ENCODE data around the gene MPP7.
A peak's percentile ranks its signal among the peaks of the same experiment; 100 is the strongest.
"Not testable (repeated sequence)": the region's sequence is repeated elsewhere in the genome, so short reads cannot be mapped to it uniquely, and the experiment has no call there.

MPP7 gene

DNA sequence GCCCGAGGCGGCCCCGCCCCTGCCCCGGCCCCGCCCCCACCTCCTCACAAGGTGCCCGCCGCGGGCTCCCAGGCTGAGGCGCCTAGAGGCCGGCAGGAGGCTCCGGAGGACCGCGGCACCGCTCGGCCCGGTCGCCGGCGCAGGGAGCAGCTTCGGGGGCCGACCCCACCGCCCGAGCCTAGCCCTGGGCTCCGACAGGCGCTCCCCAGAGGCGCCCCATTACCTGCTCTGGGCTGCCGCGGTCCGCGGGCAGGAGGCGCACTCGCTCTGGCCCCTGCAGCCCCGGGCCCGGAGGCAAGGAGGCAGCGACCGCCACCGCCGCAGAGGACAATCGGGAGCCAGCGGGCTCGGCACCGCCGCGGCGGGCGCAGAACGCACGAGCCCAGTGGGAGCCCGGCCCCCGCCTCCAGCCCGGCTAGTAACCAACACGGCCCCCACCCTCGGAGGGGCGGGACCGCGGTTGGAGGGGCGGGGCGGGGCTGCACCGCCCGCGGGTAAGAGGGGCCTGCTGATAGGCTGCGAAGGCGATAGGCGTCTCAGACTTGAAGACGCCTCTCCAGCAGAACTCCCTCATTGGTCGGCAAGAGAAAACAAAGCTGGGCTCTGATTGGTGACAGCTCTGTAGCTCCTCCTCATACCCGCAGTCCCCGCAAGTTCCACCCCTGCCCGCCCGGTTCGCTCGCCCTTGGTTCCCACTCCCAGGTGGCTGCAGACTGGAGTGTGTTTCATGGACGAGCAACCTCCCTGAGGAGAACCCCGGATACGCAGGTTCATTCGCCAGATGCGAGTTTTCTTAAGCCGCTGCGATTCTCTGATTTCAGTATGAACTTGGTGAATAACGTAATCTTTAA lies at the start of gene MPP7:
Gene MPP7, minus strand, starts transcription at position 427 of the 851 bp plus-strand sequence. CDS start 64,460 bp downstream, outside the sequence.
- peak; percentile 99 for DNase-seq (ENCODE audit: low spot score)

DNA sequence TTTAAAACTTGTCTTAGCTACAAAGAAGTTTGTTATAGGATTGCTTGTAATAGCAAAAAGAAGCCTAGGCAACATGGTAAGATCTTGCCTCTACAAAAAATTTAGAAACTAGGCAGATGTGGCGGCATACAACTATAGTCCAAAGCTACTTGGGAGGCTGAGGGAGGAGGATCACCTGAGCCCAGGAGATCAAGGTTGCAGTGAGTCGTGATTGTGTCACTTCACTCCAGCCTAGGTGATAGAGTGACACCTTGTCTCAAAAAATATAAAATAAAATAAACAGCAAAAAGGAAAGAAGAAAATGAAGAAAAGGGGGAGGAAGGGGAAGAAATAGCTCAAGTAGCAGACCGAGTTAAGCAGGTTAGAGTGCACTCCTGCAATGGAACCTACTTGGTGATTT lies 47.0 kb upstream of the MPP7 start:
- DNase-seq (ENCODE audit: low spot score) = no peak

DNA sequence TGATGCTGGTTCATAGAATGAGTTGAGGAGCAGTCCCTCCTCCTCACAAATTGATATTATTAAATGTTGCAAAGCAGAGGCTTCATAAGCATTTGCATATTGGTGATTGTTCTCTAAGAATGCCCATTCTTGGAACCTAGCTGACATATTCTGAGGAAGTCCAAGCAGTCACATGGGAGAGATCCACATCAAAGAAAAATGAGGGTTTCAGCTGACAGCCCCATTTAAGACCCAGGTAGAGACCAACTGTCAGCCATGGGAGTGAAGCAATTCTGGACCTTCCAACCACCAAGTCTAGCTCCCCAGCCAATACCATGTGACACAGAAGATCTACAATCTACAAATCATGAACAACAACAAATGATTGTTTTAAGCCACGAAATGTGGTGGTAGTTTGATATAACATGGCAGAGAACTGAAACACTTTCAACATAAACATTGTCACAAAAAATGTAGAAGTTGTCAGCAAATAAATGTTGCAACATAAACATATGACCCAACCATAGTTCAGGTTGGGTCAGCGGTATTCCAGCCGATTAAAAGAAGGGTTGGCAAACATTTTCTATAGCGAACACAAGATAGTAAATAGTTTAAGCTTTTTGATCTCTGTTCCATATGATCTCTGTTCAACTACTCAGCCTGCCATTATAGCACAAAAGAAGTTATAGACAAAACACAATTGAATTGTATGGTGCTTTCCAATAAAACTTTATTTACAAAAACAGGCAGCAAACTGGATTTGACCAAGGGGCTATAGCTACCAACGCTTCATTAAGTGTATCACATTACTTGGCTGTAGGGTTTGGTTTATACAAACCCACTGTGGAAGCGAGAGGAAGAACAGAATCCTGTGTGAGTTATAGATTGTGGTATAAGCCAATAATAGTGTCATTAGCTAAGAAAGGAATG lies 41.4 kb upstream of the MPP7 start:
- DNase-seq (ENCODE audit: low spot score) = no peak

DNA sequence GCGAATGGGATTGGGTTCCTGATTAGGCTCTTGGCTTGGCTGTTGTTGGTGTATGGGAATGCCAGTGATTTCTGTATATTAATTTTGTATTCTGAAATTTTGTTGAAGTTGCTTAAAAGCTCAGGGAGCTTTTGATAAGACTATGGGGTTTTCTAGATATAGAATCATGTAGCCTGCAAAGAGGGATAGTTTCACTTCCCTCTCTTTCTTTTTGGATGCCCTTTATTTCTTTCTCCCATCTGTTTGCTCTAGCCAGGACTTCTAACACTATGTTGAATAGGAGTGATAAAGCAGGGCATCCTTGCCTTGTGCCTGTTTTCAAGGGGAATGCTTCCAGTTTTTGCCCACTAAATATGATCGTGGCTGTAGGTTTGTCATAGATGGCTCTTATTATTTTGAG lies 40.4 kb upstream of the MPP7 start:
- no peak for DNase-seq (ENCODE audit: low spot score)

DNA sequence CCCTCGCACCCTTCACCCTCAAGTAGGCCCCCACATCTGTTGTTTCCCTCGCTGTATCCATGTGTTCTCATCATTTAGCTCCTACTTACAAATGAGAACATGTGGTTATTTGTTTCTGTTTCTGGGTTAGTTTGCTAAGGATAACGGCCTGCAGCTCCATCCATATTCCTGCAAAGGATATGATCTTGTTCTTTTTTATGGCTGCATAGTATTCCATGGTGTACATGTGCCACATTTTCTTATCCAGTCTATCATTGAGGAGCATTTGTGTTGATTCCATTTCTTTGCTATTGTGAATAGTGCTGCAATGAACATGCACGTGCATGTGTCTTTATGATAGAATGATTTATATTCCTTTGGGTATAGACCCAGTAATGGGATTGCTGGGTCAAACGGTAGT lies 38.8 kb upstream of the MPP7 start:
- DNase-seq (ENCODE audit: low spot score) = not testable (repeated sequence)

DNA sequence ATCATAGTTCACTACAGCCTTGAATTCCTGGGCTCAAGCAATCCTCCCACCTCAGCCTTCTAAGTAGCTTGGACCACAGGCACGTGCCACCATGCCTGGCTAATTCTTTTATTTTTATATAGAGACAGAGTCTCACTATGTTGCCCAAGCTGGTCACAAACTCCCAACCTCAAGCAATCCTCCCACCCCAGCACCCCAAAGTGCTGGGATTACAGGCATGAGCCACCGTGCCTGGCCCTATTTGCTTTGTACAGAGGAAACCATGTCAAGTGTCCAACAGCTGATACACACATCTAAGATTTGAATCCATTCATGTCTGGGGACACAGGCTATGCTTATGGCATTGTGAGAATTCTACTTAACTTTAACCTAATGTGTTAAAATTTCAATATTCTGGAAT lies 29.9 kb upstream of the MPP7 start:
- DNase-seq (ENCODE audit: low spot score) = no peak

DNA sequence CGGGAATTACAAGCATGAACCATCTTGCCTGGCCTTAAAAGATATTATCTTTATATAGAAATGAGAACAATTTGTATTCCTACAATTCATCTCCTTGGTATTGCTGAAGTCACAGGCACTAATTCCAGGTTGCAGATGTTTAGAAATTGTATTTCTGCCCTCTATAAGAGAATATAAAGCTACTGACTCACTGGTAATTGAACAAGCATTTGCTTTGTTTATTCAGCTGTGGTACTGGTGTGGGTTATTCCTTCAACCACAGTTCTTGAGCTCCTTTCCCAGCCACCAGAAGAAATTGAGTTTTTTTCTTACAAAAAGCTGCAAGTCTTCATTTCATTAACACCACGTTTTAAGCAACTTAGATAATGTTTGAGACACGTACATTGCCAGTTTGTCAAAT lies 29.0 kb upstream of the MPP7 start:
- no peak for DNase-seq (ENCODE audit: low spot score)

DNA sequence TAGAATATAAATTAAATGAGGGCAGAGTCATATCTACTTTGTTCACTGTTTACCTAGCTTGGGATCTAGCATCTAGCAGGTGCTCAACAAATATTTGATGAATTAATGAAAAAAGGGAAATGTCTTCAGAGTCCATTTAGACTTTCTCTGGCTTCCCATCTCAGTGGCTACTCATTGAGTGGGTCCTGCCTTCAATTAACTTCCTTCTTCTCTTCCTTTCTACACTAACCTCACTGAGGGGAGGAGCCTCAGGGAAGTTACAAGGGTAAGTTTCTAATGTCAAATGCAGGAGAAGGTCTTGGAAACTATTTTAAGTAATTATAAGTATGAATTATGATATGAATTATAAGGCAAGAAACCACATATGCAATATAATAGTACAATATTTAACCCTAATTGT lies 28.2 kb upstream of the MPP7 start:
- DNase-seq (ENCODE audit: low spot score) = no peak

DNA sequence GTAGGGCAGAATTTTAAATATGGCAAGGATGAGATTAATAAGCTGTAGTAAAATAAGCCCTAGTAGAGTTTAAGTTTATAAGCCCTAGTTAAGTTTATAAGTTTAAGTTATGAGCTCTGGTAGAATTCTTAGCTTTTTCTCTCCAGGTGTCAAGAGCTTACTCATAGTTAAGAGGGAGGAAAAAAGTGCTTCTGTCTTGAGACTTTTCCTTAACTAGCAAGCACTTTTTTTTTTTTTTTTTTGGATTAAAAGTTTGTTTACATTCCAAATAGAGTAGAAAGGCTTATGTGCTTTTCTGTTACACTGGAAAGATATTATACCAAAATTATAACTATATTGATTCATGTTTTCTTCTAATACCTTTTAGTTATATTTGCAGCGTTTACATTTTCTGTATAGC lies 25.5 kb upstream of the MPP7 start:
- no peak for DNase-seq (ENCODE audit: low spot score)

DNA sequence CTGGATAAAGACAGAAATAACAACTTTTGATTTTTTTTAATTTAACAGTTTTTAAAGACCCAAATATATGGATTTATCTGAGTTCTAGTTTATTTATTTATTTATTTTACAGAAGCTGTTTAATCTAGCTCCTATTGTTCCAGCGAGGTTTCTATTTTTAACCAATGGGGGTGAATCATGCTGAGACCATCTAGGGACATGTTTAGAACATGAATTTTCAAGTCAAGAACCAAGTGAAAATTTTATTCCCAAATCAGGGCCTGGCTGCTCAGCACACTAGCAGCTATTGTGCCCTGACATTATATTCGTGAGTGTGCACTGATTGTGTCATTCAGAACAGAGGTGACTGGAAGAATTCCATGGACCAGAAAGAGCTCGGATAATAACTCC lies 24.6 kb upstream of the MPP7 start:
- DNase-seq (ENCODE audit: low spot score) = no peak

DNA sequence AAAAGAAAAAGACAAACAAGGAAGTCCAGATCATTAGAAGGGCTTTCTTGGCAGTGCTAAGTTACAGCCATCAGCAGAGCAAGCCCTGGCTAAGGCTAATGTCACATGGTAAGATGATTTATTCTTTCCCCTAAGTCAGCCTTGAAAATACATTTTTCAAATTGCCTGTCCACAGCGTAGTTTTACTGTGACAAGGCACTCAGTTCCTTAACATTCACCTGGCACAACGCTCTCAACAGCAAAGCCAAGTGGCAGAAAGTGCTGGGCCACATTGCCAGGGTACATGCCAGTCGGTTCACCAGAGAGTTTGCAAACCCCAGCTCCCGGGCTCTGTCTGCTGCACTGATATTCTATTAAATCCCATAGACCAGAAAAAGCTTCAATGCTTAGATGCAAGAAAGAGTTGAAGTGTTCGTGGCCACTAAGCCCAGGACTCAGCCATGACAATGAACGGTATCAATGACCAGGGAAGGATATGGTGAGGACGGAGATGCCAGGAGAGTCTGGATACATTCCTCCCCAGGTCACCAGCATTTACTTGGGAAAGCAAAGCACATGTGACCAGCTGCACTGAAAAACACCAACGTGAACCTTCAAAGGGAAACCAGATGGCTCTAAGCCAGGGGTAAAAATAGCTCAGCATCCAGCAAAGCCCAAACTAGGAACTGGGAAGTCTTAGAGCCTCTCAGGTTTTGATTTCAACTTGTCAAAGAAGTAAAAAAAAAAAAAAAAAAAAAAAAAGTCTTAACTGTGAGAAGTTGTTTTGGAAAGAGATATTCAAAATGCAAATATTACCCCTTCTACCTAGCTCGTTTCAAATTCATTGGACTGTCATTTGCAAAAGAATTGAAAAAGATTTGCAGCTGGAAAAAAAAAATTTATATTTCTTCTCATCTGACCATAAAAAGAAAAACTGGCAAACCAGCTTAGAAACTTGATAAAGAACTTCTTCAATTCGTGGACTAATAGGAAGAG lies 23.9 kb upstream of the MPP7 start:
- DNase-seq (ENCODE audit: low spot score) = peak; percentile 27

DNA sequence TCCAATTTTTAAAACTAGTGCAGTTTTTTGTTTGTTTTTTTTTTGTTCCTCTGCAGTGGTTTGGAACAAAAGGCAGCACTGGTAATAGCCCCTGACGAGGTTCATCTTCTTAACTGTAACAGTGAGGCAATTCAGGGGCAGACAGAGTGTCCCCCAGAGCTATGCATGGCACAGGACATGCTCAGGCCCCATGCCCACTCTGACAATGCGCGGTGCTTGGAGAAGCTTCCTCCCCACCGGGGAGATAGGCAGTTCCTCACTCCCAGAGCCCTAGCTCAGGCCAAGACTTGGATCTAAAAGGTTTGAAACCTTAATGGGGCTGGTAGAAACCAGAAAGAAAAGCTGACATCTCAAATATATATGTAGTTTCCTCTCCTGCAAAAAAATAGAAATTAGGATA lies 17.9 kb upstream of the MPP7 start:
- DNase-seq (ENCODE audit: low spot score) = no peak

DNA sequence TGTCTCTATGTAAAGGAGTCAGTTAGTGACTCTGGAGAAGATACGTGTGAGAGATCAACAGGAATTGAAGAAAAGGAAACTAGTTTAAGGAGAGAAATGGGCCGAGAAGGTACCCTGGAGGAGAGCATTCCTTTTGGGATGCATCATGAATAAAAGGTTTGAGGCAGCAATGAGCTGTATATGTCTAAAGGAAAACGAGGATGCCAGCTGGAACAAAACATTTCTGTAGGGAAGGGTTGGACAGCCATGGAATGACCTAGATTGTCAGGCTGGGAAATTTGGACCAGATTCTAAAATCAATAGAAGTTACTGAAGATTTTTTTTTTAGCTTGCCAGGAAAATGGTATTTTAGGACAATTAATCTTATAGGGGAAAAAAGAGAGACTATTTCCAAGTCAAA lies 17.2 kb upstream of the MPP7 start:
- DNase-seq (ENCODE audit: low spot score) = no peak

DNA sequence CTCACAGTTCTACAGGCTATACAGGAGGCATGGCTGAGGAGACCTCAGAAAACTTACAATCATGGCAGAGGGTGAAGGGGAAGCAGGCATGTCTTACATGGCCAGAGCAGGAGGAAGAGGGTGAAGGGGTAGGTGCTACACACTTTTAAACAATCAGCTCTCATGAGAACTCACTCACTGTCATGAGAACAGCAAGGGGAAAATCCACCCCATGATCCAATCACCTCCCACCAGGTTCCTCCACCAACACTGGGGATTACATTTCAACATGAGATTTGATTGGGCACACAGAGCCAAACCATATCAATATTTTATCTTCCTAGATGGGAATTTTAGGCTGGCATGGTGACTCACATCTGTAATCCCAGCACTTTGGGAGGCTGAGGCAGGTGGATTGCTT lies 16.2 kb upstream of the MPP7 start:
- DNase-seq (ENCODE audit: low spot score) = not testable (repeated sequence)

DNA sequence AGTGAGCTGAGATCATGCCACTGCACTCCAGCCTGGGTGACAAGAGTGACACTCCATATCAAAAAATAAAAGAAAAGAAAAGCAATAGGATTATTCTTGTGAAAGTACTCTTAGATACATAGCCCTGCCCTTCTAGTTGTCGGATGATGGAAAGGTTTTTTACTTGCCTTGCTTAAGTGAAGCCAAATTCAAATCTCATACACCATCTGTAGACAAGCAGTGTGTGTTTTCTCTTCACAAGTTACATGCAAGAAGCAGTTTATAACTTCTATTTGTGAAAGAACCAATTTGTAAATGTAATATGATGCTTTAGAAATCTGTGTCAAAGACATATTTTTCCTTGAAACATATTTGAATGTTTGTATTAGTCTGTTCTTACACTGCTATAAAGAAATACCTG lies 15.8 kb upstream of the MPP7 start:
- DNase-seq (ENCODE audit: low spot score) = no peak

DNA sequence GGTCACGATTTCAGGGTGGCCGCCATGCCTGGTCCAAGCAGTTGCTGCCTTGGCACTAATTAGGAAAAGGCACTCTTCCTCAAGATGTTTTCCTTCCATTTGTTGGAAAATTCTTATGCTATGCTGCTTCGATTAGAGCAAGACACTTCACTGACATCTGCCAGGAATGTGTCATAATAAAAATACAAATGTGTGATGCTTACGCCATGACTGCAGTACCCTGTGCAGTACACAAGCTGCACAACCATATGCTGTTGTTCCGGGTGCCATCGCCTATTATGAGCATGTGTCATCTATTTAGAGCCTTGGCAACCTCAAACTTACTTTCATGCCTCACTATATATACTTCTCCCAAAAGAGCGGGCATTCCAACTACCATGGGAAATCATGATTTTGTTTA lies 14.9 kb upstream of the MPP7 start:
- no peak for DNase-seq (ENCODE audit: low spot score)

DNA sequence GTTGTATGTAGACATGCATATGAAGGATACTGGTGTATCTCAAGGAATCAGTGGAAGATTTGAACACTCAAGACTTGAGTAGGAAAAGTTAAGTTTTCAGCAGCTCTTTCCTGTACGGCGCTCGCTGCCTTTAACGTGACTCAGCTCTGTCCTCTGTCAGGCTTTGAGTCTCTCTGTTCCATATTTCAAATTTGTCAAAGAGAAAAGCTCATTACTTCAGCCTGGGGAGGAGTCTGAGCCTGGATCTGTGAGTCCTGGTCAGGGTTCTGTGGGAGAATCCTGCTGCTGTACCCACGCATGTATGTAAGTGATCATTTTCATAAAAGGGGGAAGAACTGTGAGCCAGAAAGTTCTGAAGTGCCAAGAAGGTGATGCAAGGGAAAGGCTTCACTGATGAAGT lies 13.8 kb upstream of the MPP7 start:
- no peak for DNase-seq (ENCODE audit: low spot score)

DNA sequence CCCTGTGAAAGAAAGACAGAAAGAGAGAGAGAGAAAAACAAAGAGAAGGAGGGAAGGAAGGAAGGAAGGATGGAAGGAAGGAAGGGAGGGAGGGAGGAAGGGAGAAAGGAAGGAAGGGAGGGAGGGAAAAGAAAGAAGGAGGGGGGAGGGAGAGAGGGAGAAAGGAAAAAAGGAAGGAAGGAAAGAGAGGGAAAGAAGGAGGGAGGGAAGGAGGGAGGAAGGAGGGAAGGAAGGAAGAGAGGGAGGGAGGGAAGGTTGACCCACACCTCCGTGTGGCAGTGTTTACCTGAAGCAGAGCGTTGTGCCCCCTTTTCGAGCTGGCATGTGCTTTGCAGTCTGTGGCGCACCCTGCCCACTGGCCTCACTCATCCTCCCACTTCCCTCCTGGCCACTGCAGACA lies 12.3 kb upstream of the MPP7 start:
- no peak for DNase-seq (ENCODE audit: low spot score)

DNA sequence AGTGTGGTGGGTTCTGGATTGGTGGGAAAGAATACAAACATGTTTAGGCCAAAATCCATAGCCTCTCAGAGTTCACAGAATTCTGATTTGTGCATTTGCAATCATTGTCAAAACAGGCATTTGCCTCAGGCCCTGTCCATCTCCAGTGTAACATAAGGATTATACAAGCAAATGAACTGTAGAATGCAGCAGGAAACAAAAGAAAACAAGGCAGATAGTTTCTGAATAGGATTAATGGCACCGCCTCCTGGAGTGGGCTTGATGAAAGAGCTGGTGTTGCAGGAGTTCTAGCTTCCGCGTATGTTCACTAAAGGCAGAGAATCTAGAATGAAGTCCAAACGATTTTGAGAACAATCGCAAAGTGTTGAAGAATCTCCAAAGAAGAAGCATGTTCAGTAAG lies 11.3 kb upstream of the MPP7 start:
- DNase-seq (ENCODE audit: low spot score) = no peak

DNA sequence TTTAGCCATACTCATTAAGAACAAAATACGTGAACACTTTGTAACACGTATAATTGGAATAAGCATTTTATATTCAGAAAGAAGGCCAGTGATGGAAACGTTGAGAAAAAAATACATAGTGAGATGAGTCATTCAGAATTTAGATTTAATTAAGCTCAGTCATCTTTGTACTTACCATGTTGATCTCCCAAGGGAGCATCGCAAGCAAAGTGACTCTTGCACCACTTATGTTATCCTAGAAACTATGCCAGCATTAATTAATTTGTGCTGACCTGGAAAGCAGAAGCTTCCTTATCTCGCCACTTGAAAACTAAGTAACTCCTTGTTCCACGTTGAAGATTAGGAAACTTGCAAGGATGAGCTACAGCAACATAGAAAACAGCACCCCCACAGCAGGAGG lies 9.7 kb upstream of the MPP7 start:
- no peak for DNase-seq (ENCODE audit: low spot score)

DNA sequence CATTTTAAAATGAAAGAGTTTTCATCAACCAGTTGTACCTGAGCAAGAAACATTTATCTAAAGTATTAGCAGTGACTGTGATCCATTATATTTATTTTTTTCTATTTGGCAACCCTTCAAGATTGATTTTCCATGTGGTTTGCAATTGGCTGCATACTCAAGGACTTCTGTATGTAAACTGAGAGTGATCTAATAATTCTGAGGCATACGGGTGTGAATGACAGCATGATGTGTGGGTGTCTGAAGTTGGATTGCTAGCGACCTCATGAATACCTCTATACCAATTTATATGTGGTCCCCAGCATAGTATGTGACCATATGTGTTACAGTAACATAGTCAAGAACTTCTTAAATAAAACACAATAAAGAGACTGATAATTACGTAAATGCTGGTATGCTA lies 8.2 kb upstream of the MPP7 start:
- DNase-seq (ENCODE audit: low spot score) = no peak

DNA sequence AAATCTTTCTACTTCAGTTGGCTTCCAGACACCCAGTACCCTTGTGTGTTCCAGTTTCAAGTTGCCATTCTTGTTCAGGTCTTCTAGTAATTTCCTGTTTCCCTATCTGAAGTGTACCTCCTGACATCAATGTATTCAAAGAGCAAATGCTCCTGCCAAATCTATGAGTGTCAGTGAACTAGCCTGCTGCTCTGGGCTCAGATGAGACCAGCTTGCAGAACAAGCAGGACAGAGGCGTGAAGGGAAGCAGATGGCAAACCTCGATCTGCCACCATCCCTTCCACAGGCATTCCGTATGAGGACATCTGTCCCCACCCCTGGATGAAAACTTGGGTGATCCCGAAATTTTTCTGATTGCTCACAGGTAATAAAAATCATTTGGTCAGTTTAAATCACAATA lies 4.4 kb upstream of the MPP7 start:
- DNase-seq (ENCODE audit: low spot score) = no peak
